Measurements from ENCODE around the gene KCNJ10.

DNA sequence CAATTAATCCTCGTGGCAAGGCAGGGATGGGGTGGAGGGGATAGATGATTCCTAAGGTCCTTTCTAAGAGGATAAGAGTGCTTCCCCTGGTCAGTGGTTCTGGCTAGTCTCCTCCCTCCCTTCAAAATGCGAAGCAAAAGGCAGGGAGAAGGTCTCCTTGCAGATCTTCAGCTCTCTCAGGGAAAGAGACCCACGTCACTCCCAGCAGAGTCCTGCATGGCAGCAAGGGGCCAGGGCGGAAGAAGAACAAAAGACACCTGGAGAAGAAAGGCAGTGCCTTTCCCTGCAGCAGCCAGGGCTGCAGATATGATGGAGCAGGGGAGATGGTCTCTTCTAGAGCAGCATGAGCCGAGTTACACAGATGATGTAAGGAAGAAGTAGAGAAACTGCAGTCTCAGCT is 86.3 kb downstream of the KCNJ10 start:
- TF ChIP-seq, protein P1, sequence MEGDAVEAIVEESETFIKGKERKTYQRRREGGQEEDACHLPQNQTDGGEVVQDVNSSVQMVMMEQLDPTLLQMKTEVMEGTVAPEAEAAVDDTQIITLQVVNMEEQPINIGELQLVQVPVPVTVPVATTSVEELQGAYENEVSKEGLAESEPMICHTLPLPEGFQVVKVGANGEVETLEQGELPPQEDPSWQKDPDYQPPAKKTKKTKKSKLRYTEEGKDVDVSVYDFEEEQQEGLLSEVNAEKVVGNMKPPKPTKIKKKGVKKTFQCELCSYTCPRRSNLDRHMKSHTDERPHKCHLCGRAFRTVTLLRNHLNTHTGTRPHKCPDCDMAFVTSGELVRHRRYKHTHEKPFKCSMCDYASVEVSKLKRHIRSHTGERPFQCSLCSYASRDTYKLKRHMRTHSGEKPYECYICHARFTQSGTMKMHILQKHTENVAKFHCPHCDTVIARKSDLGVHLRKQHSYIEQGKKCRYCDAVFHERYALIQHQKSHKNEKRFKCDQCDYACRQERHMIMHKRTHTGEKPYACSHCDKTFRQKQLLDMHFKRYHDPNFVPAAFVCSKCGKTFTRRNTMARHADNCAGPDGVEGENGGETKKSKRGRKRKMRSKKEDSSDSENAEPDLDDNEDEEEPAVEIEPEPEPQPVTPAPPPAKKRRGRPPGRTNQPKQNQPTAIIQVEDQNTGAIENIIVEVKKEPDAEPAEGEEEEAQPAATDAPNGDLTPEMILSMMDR (IDR thresholded peaks at IDR 0.05) = no peak
- TF ChIP-seq POLR2A (IDR thresholded peaks at IDR 0.05) (no peak), EP300 (IDR thresholded peaks at IDR 0.05) (no peak)
